ENCODE measurements around the gene PHRF1. TPM values are rescaled to one million over a fixed set of nuclear protein-coding genes. Genes with fewer than 3 reads are reported as not detected.

The PHRF1 gene
- total and polyA plus RNA-seq, 9 of the 15 experiments (the other 6 are each of a cell fraction or from before 2014, with no cell fraction given): 0.07 to 37.2 (median 7.7) TPM

DNA sequence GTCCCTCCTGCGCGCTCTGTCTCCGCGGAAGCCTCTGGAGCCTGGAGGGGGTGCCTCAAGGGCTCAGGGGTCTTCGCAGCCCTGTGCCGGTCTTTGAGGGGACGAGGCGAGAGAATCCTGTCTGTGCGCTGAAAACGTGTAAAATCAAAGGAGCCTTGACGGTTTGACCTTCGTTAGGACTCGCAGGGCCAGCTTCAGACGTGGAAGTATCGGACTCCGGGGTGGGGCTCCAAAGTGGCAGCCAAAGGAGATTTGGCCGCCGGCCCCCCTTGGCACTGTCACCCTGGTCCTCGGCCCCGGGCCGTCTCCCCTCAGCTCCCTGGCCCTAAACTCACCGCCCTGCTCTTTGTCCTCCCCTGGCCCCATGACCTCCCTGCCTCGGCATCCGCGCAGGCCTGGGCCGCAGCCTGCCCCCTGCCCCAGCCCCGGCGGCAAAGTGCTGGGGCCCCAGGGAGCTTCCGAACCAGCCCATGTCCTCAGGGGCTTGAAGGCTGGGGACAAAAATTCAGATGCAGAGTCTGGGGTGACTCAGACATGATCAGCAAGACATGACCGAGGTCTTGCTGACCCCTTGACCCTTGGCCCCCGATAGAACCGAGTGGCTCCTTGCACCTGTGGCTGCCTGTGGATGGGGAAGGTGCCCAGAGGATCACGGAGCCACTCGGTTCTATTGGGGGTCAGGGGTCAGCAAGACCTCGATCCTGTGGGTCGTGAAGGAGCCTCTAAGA lies 6.9 kb upstream of the PHRF1 start (continued):
- no peak for TF ChIP-seq SIX5 (IDR thresholded peaks at IDR 0.05; ENCODE audit: borderline replicate concordance in 1 of 2, insufficient read depth in 1 of 2, low read depth in 1 of 2, low read length in 2 of 2)
- TF ChIP-seq FOXA1 (IDR thresholded peaks at IDR 0.05; ENCODE audit: borderline replicate concordance): no peak
- TF ChIP-seq, protein P1, sequence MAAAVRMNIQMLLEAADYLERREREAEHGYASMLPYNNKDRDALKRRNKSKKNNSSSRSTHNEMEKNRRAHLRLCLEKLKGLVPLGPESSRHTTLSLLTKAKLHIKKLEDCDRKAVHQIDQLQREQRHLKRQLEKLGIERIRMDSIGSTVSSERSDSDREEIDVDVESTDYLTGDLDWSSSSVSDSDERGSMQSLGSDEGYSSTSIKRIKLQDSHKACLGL (CRISPR knock-in tag; IDR thresholded peaks at IDR 0.05; ENCODE audit: borderline replicate concordance, poor library complexity, severe bottlenecking): no peak
- TF ChIP-seq DNMT1 (IDR thresholded peaks at IDR 0.05): no peak
- TF ChIP-seq, protein P2, sequence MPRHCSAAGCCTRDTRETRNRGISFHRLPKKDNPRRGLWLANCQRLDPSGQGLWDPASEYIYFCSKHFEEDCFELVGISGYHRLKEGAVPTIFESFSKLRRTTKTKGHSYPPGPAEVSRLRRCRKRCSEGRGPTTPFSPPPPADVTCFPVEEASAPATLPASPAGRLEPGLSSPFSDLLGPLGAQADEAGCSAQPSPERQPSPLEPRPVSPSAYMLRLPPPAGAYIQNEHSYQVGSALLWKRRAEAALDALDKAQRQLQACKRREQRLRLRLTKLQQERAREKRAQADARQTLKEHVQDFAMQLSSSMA (CRISPR knock-in tag; IDR thresholded peaks at IDR 0.05): no peak
- peak; percentile 36; the same call in 1 of the 2 replicates for TF ChIP-seq ZFX (CRISPR knock-in tag; IDR thresholded peaks at IDR 0.05)
- no peak for TF ChIP-seq SNIP1 (IDR thresholded peaks at IDR 0.05; ENCODE audit: low read depth)
- TF ChIP-seq, protein P3, sequence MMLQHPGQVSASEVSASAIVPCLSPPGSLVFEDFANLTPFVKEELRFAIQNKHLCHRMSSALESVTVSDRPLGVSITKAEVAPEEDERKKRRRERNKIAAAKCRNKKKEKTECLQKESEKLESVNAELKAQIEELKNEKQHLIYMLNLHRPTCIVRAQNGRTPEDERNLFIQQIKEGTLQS (IDR thresholded peaks at IDR 0.05): 0 out of 2 replicates have a peak, but pooled peaks have one; percentile 12
- TF ChIP-seq, protein P3 (CRISPR knock-in tag; conservative IDR thresholded peaks at IDR 0.05): no peak
- 0 out of 2 replicates have a peak, but pooled peaks have one; percentile 27 for TF ChIP-seq KAT7 (CRISPR knock-in tag; IDR thresholded peaks at IDR 0.05; ENCODE audit: borderline replicate concordance)
- no peak for TF ChIP-seq XRCC4 (IDR thresholded peaks at IDR 0.05; ENCODE audit: extremely low read depth, insufficient read depth, insufficient read length)
- TF ChIP-seq HDAC2 (IDR thresholded peaks at IDR 0.05): no peak
- TF ChIP-seq, protein P4, sequence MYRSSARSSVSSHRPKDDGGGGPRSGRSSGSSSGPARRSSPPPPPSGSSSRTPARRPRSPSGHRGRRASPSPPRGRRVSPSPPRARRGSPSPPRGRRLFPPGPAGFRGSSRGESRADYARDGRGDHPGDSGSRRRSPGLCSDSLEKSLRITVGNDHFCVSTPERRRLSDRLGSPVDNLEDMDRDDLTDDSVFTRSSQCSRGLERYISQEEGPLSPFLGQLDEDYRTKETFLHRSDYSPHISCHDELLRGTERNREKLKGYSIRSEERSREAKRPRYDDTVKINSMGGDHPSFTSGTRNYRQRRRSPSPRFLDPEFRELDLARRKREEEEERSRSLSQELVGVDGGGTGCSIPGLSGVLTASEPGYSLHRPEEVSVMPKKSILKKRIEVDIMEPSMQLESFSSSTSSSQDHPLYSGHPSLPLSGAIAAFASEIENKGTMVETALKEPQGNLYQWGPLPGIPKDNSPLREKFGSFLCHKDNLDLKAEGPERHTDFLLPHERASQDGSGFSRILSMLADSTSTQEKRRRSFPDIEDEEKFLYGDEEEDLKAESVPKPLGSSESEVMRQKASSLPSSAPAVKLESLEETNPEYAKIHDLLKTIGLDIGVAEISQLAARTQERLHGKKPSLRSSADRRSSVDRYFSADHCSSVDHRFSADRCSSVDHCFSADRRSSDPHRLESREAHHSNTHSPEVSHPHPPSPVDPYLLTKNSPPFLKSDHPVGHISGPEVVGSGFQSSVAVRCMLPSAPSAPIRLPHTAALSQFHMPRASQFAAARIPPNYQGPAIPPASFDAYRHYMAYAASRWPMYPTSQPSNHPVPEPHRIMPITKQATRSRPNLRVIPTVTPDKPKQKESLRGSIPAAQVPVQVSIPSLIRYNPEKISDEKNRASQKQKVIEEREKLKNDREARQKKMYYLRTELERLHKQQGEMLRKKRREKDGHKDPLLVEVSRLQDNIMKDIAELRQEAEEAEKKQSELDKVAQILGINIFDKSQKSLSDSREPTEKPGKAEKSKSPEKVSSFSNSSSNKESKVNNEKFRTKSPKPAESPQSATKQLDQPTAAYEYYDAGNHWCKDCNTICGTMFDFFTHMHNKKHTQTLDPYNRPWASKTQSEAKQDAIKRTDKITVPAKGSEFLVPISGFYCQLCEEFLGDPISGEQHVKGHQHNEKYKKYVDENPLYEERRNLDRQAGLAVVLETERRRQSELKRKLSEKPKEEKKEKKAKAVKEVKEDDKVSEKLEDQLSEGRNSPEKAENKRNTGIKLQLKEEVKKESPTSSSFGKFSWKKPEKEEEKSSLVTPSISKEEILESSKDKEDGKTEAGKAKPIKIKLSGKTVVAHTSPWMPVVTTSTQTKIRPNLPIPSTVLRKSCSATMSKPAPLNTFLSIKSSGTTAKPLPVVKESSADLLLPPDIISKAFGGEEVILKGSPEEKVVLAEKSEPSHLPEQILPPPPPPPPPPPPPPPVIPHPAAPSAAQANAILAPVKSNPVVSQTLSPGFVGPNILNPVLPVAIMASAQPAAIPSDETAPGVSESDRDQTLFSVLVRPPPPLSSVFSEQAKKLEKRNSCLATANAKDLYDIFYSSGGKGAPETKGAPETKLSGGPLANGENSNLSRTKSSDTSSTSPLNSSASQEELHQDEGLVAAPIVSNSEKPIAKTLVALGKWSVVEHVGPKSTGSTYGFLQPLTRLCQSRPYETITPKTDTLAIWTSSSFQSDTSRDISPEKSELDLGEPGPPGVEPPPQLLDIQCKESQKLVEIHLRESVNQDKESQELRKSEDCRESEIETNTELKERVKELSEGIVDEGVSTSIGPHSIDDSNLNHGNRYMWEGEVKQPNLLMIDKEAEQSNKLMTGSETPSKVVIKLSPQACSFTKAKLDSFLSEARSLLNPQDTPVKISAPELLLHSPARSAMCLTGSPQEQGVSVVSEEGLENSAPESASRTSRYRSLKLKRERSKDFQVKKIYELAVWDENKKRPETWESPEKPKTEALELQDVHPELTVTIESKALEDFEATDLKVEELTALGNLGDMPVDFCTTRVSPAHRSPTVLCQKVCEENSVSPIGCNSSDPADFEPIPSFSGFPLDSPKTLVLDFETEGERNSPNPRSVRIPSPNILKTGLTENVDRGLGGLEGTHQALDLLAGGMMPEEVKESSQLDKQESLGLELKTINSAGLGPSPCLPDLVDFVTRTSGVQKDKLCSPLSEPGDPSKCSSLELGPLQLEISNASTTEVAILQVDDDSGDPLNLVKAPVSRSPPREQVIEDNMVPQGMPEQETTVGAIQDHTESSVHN (IDR thresholded peaks at IDR 0.05; ENCODE audit: borderline replicate concordance in 1 of 2, low read depth in 1 of 2): no peak
- TF ChIP-seq ZNF175 (CRISPR knock-in tag; IDR thresholded peaks at IDR 0.05; ENCODE audit: low read depth): no peak
- no peak for TF ChIP-seq KDM2B (CRISPR knock-in tag; IDR thresholded peaks at IDR 0.05)
- TF ChIP-seq OTX1 (CRISPR knock-in tag; IDR thresholded peaks at IDR 0.05): no peak
- no peak for TF ChIP-seq ZNF133 (CRISPR knock-in tag; IDR thresholded peaks at IDR 0.05)

Measured in K562 (cell line).